Heart left ventricle (tissue), 16 donors: Measurements from ENCODE around the gene MAGI2. TPM values are rescaled to one million over a fixed set of nuclear protein-coding genes. Genes with fewer than 3 reads are reported as not detected.

ENCODE experiments used
- ATAC-seq, 4 donors: fragments of 200-7000 bp; cut with Tn5 transposase; one replicate each; pipeline ENCODE4 v1.9.1; 2020 to 2022; ENCODE audit warnings: moderate library complexity in 4 of 4, mild to moderate bottlenecking in 3 of 4, moderate number of reproducible peaks in 1 of 4
- DNase-seq, 5 donors: peaks; one replicate each; pipeline ENCODE4 v3.0.0-alpha.2; 2020
- H3K27ac ChIP-seq, 12 donors: fragments of 200-600 bp; sonication (generic) in 4 of 12; one replicate each; pipeline versions ENCODE4 v1.5.0 to v1.8.0; 2016 to 2022; ENCODE audit warnings: mild to moderate bottlenecking in 2 of 12
- H3K27me3 ChIP-seq, 9 donors: fragments of 200-600 bp; sonication (generic) in 2 of 9; one replicate each; pipeline versions ENCODE4 v1.5.1 to v1.8.0; 2016 to 2022; ENCODE audit warnings: mild to moderate bottlenecking in 3 of 9
- H3K36me3 ChIP-seq, 9 donors: fragments of 200-600 bp; sonication (generic) in 2 of 9; one replicate each; pipeline versions ENCODE4 v1.5.0 to v1.8.0; 2018 to 2022; ENCODE audit warnings: mild to moderate bottlenecking in 2 of 9
- H3K4me1 ChIP-seq, 12 donors: fragments of 200-600 bp; sonication (generic) in 4 of 12; one replicate each; pipeline versions ENCODE4 v1.5.0 to v1.8.0; 2016 to 2022; ENCODE audit warnings: mild to moderate bottlenecking in 3 of 12
- H3K4me3 ChIP-seq, 12 donors: fragments of 200-600 bp; sonication (generic) in 4 of 12; one replicate each; pipeline versions ENCODE4 v1.5.0 to v1.8.0; 2017 to 2022; ENCODE audit warnings: mild to moderate bottlenecking in 9 of 12, moderate library complexity in 4 of 12
- H3K9me3 ChIP-seq, 12 donors: fragments of 200-600 bp; sonication (generic) in 4 of 12; one replicate each; pipeline versions ENCODE4 v1.5.0 to v1.8.0; 2016 to 2022; ENCODE audit warnings: mild to moderate bottlenecking in 1 of 12
- CTCF ChIP-seq, 12 donors: fragments of 200-600 bp; sonication (generic) in 4 of 12; IDR thresholded peaks; one replicate each; pipeline versions ENCODE4 v1.5.0 to v1.8.0; 2018 to 2022; ENCODE audit warnings: antibody characterized with exemption in 12 of 12, mild to moderate bottlenecking in 5 of 12
- POLR2A ChIP-seq, 2 donors: fragments of 450-650 bp; IDR thresholded peaks; one replicate each; pipeline ENCODE4 v1.6.1; 2017; ENCODE audit warnings: antibody characterized with exemption in 2 of 2, mild to moderate bottlenecking in 2 of 2, moderate library complexity in 2 of 2
- WGBS, 4 donors: extraction: QIAGEN DNeasy Blood & Tissue Kit in 2 of 4; methylation state at CpG; one replicate each; pipeline versions ENCODE4 v1.1.5 to v1.1.7; 2013 to 2018; 5-methylcytosine and 5-hydroxymethylcytosine counted together
- intact Hi-C, 10 donors: fragments of 100-400 bp; cut with DNase I; formaldehyde crosslinking; loops; one replicate each; pipeline versions ENCODE4 v1.11.1 to v1.14.2; 2022
- polyA plus RNA-seq, 2 donors: library from polyadenylated mRNA; stranded (reverse); fragments of 200-250 nt; gene quantifications; one replicate each; pipeline ENCODE4 v1.2.3, GENCODE V29; 2013
- total RNA-seq, 9 donors: library from RNA; depleted of rRNA in 2 of 9; stranded (reverse); fragments of >200 nt in 2 of 9; fragmentation: NEBNext Ultra II Directional in 3 of 9; extraction: Animal tissue kit (Norgen Biotek cat#: 25700) in 3 of 9; gene quantifications; one replicate each; pipeline versions ENCODE4 v1.1.0 to v1.2.4, GENCODE V29; 2016 to 2023
- donor health status: ischemic (EF 13 %, LVEDD 7.1; RV severe dilation, severe dysfunction).
- donor health status: healthy with polysubstance abuse.
- donor health status: DM: no; HTN: yes; CAD: no.
- donor health status: DM: no; HTN: no; CAD: no.
- donor health status: ischemic (EF 25% LVEDD 6.9; RV normal size, moderate dysfunction).
- donor health status: ischemic (EF 25% LVEDD 5.7; RV mildly dilated, moderate dysfunction).
- donor health status: healthy.
- donor health status: DM: yes; HTN: yes; CAD: no.
- donor health status: ischemic (EF 35%, LVEDD 5.7; RV mildly dilated, moderate dysfunction).
- donor health status: nonischemic (EF 11% LVEDD 7.7; RV severe dilation, severe dysfunction).
- donor health status: DM: yes; HTN: yes; CAD: no.
- donor health status: PGD.
- donor health status: ischemic (EF 29% LVEDD 5.4; RV normal size, mild dysfunction).
- donor health status: nonischemic (EF 23%, LVEDD 6.1; RV moderate dilation, normal function).

Gene MAGI2
- total and polyA plus RNA-seq, 11 donors: 1.1 to 6.8 (median 3.8) TPM

GRCh38 chr7:78594156-78594555 is 859.3 kb downstream of the MAGI2 start:
- DNase-seq (no peak), ATAC-seq (no peak)
- no peaks in the 10 kb centered on the region for H3K36me3 ChIP-seq
- no peaks in the 10 kb centered on the region for H3K27me3 ChIP-seq
- TF ChIP-seq POLR2A (IDR thresholded peaks at IDR 0.05) (no peak), CTCF (IDR thresholded peaks at IDR 0.05) (no peak)
- intact Hi-C loops: no loop called here
- no peaks in the 10 kb centered on the region for H3K9me3 ChIP-seq
- 40 to 62% (median 53%) methylated on average over 3 of the region's 3 CpGs for WGBS, 4 donors
- H3K4me1 ChIP-seq: no peaks in the 10 kb centered on the region
- H3K27ac ChIP-seq: no peak overlapping the region
- H3K4me3 ChIP-seq: no peak overlapping the region

DNA sequence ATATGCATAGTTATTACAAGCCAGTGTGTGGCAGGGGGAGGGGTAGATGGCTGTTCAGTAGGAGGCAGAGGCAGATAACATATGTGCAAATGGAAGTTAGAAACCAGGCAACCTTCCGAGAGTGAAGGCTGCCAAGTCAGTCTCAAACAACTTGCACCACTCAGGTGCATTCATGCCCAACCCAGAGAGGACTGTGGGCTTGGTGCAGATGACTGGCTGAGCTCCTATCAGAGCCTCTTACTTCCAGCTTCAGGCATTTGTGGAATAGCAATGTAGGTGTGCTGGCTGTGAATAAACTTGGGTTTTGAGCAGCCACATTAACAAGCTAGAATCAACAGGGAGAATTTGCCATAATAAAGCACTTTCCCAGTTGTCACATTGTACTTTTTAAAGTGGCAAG is 865.1 kb downstream of the MAGI2 start:
- WGBS, 4 donors: 27 to 57% (median 50%) methylated on average over 1 of the region's 1 CpG
- no peak for TF ChIP-seq CTCF (IDR thresholded peaks at IDR 0.05)
- no peak for TF ChIP-seq POLR2A (IDR thresholded peaks at IDR 0.05)

DNA sequence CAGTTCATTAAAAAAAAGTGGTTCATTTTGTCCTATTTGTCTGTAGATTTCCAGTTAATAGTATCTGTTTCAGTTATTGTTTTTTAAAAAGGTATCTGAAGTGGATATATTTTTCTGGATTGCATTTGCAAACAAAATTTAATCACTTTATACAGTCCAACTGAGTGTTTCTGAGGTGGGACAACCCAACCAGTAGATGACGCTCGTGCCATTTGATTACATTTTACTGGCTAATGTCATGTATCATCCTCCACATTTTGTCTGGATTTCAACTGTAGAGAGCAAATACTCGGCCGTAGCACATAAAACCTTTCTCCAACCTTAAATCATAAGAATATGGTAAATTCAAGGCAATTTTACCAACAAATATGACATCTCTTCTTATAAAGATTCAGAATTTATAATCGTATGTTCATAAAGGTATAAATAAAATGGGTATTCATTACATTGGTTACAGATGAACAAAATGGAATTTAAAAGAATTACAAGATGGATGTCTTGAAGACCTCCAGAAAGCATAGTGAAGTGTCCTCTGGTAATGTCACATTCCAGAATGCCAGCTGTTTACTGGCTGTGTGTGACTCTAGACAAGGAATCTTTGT is 865.9 kb downstream of the MAGI2 start:
- 73 to 82% (median 77%) methylated on average over 5 of the region's 5 CpGs for WGBS, 4 donors
- no peak for ATAC-seq
- intact Hi-C loops: loop anchor here in 1 of 10 donors (10.0 kb wide), 1 partner anchor 597 kb away; no protein-coding TSS in a partner anchor

More for the DNA sequence above, 865.1 kb downstream of the MAGI2 start:
- ATAC-seq (no peak), DNase-seq (no peak)
- Histone ChIP-seq H3K27ac (no peak overlapping the region), H3K9me3 (no peaks in the 10 kb centered on the region), H3K27me3 (no peaks in the 10 kb centered on the region), H3K4me1 (no peaks in the 10 kb centered on the region), H3K4me3 (no peak overlapping the region), H3K36me3 (no peaks in the 10 kb centered on the region)
- intact Hi-C loops: loop anchor here in 1 of 10 donors (10.0 kb wide), 1 partner anchor 596 kb away; no protein-coding TSS in a partner anchor

GRCh38 chr7:78585980-78586379 is 867.5 kb downstream of the MAGI2 start:
- intact Hi-C loops: loop anchor here in 1 of 10 donors (10.0 kb wide), 1 partner anchor 599 kb away; no protein-coding TSS in a partner anchor
- no peak for TF ChIP-seq POLR2A (IDR thresholded peaks at IDR 0.05)
- no peak for TF ChIP-seq CTCF (IDR thresholded peaks at IDR 0.05)
- Histone ChIP-seq H3K27ac (no peak overlapping the region), H3K27me3 (no peaks in the 10 kb centered on the region), H3K36me3 (no peaks in the 10 kb centered on the region), H3K4me1 (no peaks in the 10 kb centered on the region), H3K4me3 (no peak overlapping the region), H3K9me3 (no peaks in the 10 kb centered on the region)
- WGBS, 4 donors: 78 to 92% (median 86%) methylated on average over 4 of the region's 4 CpGs
- ATAC-seq (no peak), DNase-seq (no peak)

More for the DNA sequence above, 865.9 kb downstream of the MAGI2 start:
- Histone ChIP-seq H3K9me3 (no peaks in the 10 kb centered on the region), H3K4me3 (no peak overlapping the region), H3K27me3 (no peaks in the 10 kb centered on the region), H3K4me1 (no peaks in the 10 kb centered on the region), H3K27ac (no peak overlapping the region), H3K36me3 (no peaks in the 10 kb centered on the region)
- peak in 5 of 12 donors; percentile 15 to 24 (median 22) for TF ChIP-seq CTCF (IDR thresholded peaks at IDR 0.05)
- no peak for TF ChIP-seq POLR2A (IDR thresholded peaks at IDR 0.05)
- no peak for DNase-seq
